ENCODE data around the gene PPARG.
"Not testable (repeated sequence)": the region's sequence is repeated elsewhere in the genome, so short reads cannot be mapped to it uniquely, and the experiment has no call there.

Gene PPARG

DNA sequence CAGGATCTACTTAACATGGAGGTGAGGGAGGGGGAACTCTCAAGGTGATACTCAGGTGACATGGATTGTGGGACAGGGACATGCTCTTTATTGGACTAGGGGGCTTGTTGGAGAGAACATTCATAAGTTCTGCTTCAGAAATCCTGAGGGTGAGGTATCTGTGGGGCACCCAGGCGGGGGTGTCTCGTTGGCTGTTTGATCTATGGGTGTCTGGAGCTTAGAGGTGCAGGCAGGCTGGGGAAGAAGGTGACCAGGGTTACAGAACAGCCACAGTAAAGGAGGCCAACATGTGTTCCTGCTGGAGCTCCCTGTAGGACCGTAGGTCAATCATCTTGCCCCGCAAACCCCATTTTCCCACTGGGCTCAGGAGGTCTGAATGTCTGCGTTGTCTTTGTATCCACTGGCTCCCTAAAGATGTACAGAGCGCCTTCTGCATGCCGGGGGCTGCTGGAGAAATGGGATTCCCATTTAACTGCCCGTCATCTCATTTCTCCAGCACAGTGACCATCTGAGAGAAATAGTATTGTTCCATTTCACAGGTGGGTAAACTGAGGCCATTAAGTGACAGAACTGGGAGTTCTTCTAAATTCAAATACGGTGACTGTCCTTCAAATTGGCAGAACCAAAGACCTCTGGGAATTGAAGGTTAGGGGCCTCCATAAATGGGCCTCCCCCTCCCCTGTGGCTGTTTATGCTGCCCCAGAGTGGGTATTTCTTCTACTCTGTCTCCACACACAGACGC is 155.1 kb downstream of the PPARG start:
- DNase-seq (ENCODE audit: low spot score) = no peak

DNA sequence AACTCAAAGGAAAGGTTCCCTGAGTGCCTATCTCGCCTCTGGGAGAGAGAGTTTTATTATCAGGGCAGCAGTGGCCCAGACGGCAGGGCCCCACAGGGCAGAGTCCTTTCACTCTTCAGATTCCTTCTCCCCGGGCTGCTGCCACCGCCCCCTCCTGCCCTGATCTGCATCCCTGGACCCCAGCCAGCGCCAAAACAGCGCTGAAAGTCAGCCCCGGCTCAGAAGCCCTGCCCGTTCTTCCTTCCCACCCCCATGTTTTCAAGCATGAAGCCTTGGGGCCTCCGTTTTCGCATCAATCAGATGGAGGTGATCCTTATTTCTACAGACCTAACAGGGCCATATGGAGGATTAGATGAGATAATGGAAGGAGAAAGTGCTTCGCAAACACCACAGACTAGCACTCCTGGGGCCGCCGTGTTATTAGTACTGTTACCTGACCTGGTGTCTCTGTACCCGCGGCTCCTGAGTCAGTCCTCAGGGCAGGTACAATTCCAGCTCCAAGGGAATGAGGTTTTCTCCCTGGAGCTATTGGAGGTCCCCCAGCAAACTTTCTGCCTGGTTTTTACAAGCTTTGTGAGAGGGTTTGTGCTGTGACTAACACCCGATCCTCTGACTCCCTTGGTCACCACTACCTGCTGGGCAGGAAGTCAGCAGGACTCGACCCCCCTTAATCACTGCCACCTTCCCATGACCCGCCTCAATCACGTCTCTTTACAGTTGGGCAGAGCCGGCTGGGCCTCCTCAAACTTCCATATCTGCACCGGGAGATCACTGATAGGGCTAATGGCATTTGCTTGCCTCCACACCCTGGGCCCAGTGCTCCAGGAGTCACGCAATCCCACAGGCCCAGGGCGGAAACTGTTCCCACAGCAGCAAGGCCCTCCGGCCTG is 156.0 kb downstream of the PPARG start:
- DNase-seq (ENCODE audit: low spot score) = no peak

DNA sequence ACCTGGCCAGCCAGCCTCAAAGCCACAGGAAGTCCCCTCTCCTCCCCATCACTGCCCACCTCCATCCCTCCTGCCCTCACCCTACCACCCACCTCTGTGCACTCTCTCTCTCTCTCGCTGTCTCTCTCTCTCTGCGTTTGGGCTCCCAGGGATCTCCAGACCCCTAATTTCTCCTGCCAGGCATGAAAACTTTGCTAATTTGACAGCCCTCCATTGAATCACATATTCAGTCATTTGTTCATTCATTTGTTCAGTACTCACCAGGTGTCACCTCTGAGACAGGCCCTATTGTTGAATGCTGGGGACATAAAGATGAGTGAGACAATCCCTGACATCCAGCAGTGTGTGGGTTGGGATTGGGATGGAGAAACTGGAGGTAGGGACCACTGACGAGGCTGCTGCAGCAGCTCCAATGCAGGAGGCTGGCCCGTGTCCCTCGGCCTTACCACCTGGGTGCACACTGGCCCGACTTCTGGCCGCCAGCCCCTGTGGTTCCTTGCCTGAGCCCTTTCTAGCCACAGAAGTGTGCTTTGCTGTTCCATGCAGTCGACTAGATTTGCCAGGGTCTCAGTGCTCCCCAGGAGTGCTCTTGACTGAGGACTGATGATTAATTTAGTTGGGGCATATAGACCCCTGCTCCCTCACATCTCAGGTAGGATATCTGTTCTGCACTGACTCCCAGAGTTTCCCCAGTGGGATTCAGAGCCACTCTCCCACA is 156.8 kb downstream of the PPARG start:
- no peak for DNase-seq (ENCODE audit: low spot score)

DNA sequence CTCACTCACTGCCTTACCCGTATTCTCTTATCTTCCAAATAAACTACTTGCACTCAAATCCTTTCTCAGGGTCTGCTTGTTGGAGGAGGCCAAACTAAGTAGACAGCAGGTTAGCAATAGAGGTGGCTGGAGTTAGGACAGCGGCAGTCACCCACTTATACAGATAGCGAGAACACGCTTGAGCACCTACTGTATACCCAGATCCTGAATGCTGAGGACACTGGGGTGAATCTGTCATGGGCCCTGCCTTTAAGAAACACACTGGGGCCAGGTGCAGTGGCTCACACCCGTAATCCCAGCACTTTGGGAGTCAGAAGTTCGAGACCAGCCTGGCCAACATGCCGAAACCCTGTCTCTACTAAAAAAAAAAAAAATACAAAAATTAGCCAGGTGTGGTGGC is 157.4 kb downstream of the PPARG start:
- no peak for DNase-seq (ENCODE audit: low spot score)

DNA sequence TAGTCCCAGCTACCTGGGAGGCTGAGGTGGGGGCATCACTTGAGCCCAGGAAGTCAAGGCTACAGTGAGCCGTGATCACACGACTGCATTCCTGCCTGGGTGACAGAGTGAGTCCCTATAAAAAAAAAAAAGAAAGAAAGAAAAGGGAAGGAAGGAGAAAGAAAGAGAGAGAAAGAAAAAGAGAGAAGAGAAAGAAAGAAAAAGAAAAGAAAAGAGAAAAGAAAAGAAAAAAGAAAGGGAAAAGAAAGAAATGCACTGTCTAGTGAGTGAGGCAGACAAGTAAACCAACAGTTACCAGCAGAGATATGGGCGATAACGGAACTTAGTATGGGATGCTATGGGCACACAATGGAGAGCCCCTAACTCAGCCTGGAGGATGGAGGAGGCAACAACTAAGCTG is 158.2 kb downstream of the PPARG start:
- DNase-seq (ENCODE audit: low spot score) = no peak

DNA sequence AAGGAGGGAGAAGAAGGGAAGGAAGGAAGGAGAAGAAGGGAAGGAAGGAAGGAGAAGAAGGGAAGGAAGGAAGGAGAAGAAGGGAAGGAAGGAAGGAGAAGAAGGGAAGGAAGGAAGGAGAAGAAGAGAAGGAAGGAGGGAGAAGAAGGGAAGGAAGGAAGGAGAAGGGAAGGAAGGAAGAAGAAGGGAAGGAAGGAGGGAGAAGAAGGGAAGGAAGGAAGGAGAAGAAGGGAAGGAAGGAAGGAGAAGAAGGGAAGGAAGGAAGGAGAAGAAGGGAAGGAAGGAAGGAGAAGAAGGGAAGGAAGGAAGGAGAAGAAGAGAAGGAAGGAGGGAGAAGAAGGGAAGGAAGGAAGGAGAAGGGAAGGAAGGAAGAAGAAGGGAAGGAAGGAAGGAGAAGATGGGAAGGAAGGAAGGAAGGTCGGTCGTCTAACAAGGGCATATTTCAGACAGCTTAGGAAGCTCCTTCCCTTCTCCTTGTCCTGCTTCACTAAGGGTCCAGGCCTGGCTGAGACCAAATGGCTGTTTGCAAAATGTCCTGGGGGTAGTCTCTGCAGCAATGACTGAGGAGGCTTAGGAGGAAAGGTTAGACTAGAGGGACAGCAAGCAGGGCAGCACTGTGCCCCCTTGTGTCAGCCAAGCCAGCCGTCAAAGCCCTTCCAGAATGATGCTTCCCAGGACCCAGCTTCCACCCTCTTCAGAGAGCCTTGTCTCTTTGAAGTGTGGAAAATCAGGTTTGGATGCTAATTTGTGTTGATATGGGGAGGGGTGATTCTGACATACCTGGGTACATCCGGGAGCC is 159.7 kb downstream of the PPARG start:
- DNase-seq (ENCODE audit: low spot score) = not testable (repeated sequence)

DNA sequence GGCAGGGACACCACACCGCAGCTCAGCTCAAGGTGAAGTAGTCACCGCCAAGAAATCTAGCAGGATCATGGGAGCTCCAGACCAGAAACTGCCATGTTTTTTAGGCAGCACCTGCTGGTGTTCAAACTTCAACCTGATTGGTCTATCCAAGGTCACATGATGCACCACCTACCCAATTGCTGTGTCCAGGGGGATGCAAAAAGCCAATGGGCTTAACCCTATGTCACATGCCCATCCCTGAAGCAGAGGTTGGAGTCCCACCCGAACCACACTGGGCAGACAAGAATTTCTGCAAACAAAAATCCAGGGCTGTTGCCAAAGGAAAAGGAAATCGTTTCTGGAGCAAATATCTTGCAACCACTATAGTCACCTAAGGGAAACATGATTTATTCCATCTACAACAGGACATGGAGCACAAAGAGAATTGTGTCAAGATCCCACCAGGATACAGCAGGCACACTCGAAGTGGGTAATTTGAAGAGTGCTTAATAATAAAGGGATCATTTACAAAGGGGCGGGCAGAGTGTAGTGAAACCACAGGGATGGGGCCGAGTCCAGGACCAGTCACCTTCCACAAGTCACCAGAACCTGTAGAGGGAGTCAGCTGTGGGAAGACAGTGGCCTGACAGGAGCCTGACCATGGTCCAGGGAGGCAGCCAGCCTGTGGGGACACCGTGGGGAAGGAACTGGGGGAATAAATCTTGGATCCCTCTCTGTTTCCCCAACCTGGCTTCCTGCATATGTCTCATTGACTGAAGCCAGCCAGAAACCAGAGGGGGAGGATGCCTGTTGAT is 161.2 kb downstream of the PPARG start:
- no peak for DNase-seq (ENCODE audit: low spot score)

DNA sequence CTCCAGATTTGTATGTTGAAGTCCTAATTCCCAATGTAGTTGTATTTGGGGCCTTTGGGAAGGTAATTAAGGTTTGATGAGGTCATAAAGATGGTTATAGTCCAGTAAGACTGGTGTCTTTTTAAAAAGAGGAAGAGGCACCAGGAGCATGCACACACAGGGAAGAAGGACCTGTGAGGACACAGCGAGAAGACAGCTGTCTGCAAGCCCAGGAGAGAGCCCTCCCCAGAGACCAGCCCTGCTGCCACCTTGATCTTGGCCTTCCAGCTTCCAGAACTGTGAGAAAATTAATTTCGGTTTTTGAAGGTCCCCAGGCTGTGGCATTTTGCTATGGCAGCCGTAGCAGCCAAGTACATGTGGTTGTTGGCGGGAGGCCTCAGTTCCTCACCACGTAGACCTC is 162.6 kb downstream of the PPARG start:
- no peak for DNase-seq (ENCODE audit: low spot score)

DNA sequence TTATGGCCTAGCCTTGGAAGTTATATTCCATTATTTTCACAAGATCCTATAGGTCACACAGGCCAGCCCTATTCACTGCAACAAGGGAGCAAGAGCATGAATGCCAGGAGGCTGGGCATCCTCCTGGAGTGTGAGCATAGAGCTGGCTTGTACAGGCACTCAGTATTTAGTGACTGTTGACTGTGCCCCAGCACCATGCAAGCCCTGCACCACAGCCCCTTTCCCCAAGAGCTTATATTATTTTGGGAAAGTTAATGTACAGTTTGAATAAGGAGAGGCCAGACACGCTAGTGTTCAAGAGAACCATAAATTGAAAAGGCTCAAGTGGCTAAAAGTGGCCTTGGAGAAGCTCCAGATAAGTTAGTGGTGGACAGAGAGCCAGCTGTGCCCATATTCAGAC is 163.1 kb downstream of the PPARG start:
- no peak for DNase-seq (ENCODE audit: low spot score)

DNA sequence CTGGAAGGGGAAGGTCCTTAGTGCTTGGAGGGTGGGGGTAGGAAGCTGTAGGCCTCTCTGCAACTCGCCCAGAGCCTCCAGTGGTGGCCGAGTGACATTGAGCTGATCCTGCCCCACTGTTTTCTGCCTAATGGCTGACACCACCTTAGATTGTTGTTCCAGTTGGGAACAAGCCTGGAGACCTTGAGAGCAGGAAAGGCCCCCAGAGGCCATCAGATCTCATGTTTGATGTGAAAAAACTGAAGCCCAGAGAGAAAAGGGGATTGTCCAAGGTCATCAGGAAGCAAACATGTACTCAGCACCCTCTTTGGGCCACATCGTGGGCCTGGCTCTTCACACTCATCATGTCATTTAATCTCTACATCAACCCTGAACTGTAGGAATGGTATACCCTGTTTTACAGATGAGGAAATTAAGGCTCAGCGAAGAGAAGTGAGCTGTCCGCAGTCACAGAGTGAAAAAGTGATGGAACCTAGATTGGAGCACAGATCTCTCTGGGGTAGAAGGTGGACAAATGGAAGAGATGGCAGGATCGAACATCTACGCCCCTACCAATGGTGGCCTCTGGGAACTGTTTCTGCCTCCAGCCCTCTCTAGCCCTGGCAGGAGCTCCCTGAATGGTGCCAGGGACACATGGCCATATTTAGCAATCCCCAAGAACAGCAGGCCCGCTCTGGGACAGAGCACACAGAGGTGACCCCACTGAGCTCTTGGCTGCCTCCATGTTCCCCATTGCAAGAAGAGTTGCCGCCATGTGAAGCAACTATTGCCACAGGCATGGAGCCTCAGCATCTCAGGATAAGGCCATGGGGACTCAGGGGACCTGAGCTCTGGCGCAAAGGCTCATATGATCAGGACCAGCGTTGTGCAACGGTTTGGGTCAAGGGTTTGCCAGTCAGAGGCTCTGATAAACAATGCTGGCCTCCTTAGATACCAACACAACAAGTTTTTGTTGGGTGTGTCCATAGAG is 163.8 kb downstream of the PPARG start:
- DNase-seq (ENCODE audit: low spot score) = no peak

DNA sequence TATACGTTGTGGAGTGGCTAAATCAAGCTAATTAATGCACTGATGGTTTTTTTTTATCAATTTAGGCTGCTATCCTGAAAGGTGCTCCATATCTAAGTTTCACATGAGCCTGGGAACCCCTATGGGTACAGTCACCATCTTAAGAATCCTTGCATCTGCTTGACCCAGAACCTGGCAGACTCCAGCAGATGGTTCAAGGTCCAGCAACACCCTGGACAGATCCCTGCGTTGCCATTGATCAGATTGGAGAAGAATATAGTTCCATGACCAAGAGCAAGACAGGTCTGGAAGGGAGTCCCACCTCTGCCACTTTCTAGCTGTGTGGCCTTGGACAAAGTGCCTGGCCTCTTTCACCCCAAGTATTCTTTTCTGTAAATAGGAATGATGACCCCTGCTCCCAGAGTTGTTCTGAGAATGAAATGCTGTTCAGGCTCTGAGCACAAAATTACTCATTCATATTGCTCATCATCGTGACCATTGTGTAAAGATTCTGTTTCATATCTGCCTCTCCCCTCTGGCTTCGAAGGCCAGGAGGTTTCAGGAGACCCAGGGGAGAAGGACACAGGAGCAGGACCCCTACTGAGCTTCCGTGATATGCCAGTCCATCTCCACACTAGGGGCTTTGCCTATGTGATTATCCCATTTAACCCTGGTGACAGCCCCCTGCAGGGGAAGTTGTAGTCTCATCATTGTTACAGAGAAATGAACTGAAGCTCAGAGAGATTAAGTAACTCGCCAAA is 165.4 kb downstream of the PPARG start:
- peak; percentile 30 for DNase-seq (ENCODE audit: low spot score)

DNA sequence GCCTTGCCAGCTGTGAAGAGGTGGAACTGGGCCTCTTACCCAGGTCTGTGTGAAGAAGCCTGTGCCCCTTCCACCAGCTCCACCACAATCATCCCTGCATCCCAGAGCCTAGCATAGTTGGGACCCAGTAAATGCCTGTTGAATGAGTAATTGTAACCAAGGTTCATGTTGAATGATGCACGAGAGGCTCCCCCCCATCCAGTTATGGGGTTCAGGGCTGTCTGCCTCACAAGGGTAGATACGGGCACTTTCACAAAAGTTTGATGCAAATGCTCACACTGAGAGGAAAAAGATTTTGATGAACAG is 165.9 kb downstream of the PPARG start:
- DNase-seq (ENCODE audit: low spot score) = no peak

DNA sequence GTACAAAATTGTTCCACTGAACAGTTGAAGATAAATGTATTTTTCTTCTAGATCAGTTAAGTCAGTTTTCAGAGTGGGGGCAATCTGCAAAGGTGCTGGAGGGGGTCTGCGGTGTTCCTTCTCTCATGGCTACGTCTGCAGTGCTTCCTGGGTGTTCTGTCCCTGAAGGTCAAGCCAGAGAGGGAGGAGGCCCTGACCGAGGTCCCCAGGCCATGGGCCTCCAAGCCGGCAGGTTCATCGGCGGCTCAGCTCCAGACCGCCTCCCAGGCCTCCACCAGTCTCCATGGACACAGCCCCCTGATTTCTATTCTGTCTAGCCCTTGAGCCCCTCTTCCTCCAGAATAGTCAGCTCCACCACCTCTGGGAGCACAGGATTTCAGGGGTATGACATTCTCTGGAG is 166.9 kb downstream of the PPARG start:
- no peak for DNase-seq (ENCODE audit: low spot score)

DNA sequence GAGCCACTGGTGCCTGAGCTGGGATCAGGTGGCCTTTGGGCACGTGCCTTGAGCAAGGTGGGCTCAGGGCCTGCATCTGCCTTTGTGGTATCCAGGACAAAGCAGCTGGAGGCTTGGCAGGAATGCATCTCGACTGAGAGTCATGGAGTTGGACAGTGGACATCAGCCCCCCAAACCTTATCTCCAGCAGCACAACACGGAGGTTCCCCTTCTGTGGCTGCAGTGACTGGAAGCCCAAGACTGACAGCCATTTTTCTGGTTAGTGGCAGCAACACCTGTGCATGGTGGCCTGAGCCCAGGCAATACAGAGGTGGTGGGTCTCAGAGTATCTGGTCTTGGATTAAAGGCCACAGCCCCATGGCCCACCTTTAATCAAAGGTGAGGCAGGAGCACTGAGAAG is 167.6 kb downstream of the PPARG start:
- no peak for DNase-seq (ENCODE audit: low spot score)

DNA sequence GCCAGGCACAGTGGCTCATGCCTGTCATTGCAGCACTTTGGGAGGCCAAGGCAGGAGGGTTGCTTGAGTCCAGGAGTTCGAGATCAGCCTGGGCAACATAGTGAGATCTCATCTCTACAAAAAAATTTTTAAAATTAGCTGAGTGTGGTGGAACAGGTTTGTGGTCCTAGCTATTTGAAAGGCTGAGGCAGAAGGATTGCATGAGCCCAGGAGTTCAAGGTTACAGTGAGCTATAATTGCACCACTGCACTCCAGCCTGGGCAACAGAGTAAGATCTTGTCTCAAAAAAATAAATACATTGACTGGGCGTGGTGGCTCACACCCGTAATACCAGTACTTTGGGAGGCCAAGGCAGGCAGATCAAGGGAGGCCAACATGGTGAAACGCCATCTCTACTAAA is 168.5 kb downstream of the PPARG start:
- DNase-seq (ENCODE audit: low spot score) = not testable (repeated sequence)

DNA sequence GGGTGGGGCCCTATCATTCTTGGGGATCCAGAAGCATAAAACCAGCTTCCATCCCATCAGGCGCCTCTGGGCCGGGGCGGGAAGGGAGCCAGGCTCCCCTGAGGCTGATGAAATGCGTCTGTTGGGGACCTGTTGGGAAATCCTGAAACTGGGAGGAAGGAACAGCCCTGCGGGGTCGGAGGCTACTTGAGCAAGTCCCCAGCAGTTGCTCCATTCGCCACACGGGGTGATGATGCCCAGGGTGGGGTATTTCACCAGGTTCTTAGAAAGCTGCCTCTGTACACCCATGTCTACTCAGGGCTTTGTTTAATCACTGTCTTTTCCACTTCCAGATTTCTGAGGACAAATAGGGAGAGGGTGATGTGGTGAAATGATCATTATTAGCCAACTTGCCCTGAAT is 170.0 kb downstream of the PPARG start:
- DNase-seq (ENCODE audit: low spot score) = no peak

DNA sequence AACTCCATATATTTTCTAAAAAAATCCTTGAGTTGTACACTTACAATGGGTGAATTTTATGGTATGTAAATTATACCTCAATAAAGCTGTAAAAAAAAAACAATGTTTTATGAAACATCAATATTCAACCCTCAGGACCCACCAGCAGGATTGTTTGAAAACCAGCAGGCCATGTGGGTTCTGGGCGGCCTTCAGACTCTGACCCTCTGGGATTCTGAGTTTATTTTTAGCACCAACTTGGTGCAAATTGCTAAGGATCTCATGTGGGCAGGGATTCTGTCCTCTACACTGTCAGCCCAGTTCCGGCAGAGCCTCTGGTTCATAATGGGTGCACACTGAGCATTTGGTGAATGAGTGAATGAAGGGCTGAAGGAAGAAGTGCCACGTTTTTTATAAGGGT is 171.3 kb downstream of the PPARG start:
- no peak for DNase-seq (ENCODE audit: low spot score)

DNA sequence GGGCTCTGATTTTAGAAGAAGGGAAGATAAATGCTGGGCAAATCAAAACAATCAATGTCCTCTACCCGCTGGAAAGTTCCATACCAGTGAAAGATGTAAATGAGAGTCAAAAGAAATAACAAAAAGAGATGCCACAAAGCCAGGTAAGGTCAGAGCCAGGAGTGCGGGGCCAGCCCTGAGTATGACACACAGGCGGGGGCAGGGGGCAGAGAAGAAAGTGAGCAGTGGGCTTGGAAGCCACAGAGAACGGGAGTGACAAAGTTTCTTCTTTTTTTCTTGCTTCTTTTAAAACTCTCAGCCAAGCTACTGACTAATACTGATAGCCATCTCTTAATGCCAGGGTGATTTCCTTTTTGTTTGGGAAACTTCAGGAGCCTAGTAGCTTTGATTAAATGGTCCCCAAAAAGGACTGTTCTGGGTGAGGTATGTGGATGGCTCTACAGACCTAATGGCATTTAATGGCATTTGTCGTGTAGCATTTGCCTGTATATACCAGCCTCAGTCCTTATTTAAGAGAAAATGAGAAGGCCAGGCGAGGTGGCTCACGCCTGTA is 172.3 kb downstream of the PPARG start:
- DNase-seq (ENCODE audit: low spot score) = no peak

Data from kidney capillary endothelial cell (primary cell).